ENCODE results near the gene POLD4. TPM values are rescaled to one million over a fixed set of nuclear protein-coding genes. Genes with fewer than 3 reads are reported as not detected.

The POLD4 gene
- total and polyA plus RNA-seq, 7 experiments from 2014 or later = 59.9 to 116 (median 95.1) TPM

GRCh38 chr11:67311051-67311555, 42.2 kb downstream of the POLD4 start:
- DNase-seq (no peak), ATAC-seq (no peak)
- ChIA-PET POLR2A (interaction anchor here (1.0 to 2.5 kb wide), 4 partner anchors 8 to 49 kb away, joined by 3 to 8 read pairs (median 5); partner anchors contain the start of gene SSH3), CTCF (interaction anchor here (0.7 to 1.2 kb wide), 2 partner anchors 9 to 40 kb away, joined by 3 read pairs; no protein-coding TSS in a partner anchor)
- Histone ChIP-seq H3K27ac (ENCODE audit: low read depth, low read length) (peak overlapping the region; percentile 63), H3K4me3 (ENCODE audit: low read length) (no peak overlapping the region), H3K4me1 (ENCODE audit: control insufficient read depth in 2 of 2, insufficient read depth in 2 of 2, low read length in 2 of 2) (peaks cover 14 to 23% of the 10 kb centered on the region in 2 donors), H3K36me3 (ENCODE audit: control insufficient read depth in 2 of 3, insufficient read depth in 3 of 3, low read length in 3 of 3) (peaks cover 0 to 4% (median 0%) of the 10 kb centered on the region in 3 experiments), H3K27me3 (ENCODE audit: control insufficient read depth in 2 of 2, insufficient read depth in 2 of 2, low read length in 2 of 2) (no peaks in the 10 kb centered on the region), H3K9me3 (ENCODE audit: control insufficient read depth in 2 of 3, low read length in 3 of 3) (no peaks in the 10 kb centered on the region)
- no peaks in the 10 kb centered on the region for H3K27me3 Mint-ChIP-seq
- H3K4me3 Mint-ChIP-seq = no peak overlapping the region
- intact Hi-C loops (cut with micrococcal nuclease) = no loop called here
- peaks cover 0 to 1% (median 0%) of the 10 kb centered on the region in 5 donors for H3K36me3 Mint-ChIP-seq
- no peaks in the 10 kb centered on the region for H3K9me3 Mint-ChIP-seq
- H3K27ac Mint-ChIP-seq = peak overlapping the region in 4 of 9 donors; percentile 62 to 93 (median 82)
- peaks cover 26 to 45% (median 35%) of the 10 kb centered on the region in 7 donors for H3K4me1 Mint-ChIP-seq

- no peaks in the 10 kb centered on the region for H3K27me3 ChIP-seq (ENCODE audit: control insufficient read depth in 2 of 2, insufficient read depth in 2 of 2, low read length in 2 of 2)
- peaks cover 0 to 1% (median 0%) of the 10 kb centered on the region in 5 donors for H3K36me3 Mint-ChIP-seq
- H3K4me1 ChIP-seq (ENCODE audit: control insufficient read depth in 2 of 2, insufficient read depth in 2 of 2, low read length in 2 of 2) = peaks cover 14 to 23% of the 10 kb centered on the region in 2 donors
- H3K4me3 Mint-ChIP-seq = no peak overlapping the region
- H3K9me3 ChIP-seq (ENCODE audit: control insufficient read depth in 2 of 3, low read length in 3 of 3) = no peaks in the 10 kb centered on the region
- DNase-seq (no peak), ATAC-seq (no peak)
- no peak overlapping the region for H3K27ac ChIP-seq (ENCODE audit: low read depth, low read length)
- intact Hi-C loops (cut with micrococcal nuclease) = no loop called here
- ChIA-PET CTCF (interaction anchor here (0.6 to 1.2 kb wide), 2 partner anchors 19 to 41 kb away, joined by 3 read pairs; no protein-coding TSS in a partner anchor), POLR2A (interaction anchor here (0.7 to 2.5 kb wide), 4 partner anchors 17 to 49 kb away, joined by 3 to 8 read pairs (median 4); no protein-coding TSS in a partner anchor)
- H3K4me1 Mint-ChIP-seq = peaks cover 26 to 41% (median 33%) of the 10 kb centered on the region in 7 donors
- H3K36me3 ChIP-seq (ENCODE audit: control insufficient read depth in 2 of 3, insufficient read depth in 3 of 3, low read length in 3 of 3) = peaks cover 0 to 4% (median 0%) of the 10 kb centered on the region in 3 experiments
- peak overlapping the region in 3 of 9 donors; percentile 9 to 93 (median 81) for H3K27ac Mint-ChIP-seq
- no peak overlapping the region for H3K4me3 ChIP-seq (ENCODE audit: low read length)
- H3K9me3 Mint-ChIP-seq = no peaks in the 10 kb centered on the region
- H3K27me3 Mint-ChIP-seq = no peaks in the 10 kb centered on the region
Measured at GRCh38 chr11:67310246-67311050, 42.9 kb downstream of the POLD4 start.

- H3K36me3 Mint-ChIP-seq = peaks cover 0 to 1% (median 0%) of the 10 kb centered on the region in 5 donors
- CTCF ChIA-PET = no interaction called here
- no peak for DNase-seq
- H3K4me1 Mint-ChIP-seq = peaks cover 28 to 37% (median 31%) of the 10 kb centered on the region in 7 donors
- no peaks in the 10 kb centered on the region for H3K9me3 ChIP-seq (ENCODE audit: control insufficient read depth in 2 of 3, low read length in 3 of 3)
- peaks cover 0 to 4% (median 0%) of the 10 kb centered on the region in 3 experiments for H3K36me3 ChIP-seq (ENCODE audit: control insufficient read depth in 2 of 3, insufficient read depth in 3 of 3, low read length in 3 of 3)
- no peaks in the 10 kb centered on the region for H3K27me3 Mint-ChIP-seq
- H3K27me3 ChIP-seq (ENCODE audit: control insufficient read depth in 2 of 2, insufficient read depth in 2 of 2, low read length in 2 of 2) = no peaks in the 10 kb centered on the region
- peak overlapping the region in 2 of 9 donors; percentile 24 to 81 for H3K27ac Mint-ChIP-seq
- H3K4me3 ChIP-seq (ENCODE audit: low read length) = no peak overlapping the region
- H3K27ac ChIP-seq (ENCODE audit: low read depth, low read length) = no peak overlapping the region
- no peaks in the 10 kb centered on the region for H3K9me3 Mint-ChIP-seq
- intact Hi-C loops (cut with micrococcal nuclease) = no loop called here
- H3K4me1 ChIP-seq (ENCODE audit: control insufficient read depth in 2 of 2, insufficient read depth in 2 of 2, low read length in 2 of 2) = peaks cover 16 to 23% of the 10 kb centered on the region in 2 donors
- no peak for ATAC-seq
- POLR2A ChIA-PET = interaction anchor here (0.8 to 2.5 kb wide), 2 partner anchors 42 to 43 kb away, joined by 3 to 8 read pairs; no protein-coding TSS in a partner anchor
- no peak overlapping the region for H3K4me3 Mint-ChIP-seq
Measured at GRCh38 chr11:67309661-67310061, 43.7 kb downstream of the POLD4 start.

- H3K4me3 ChIP-seq (ENCODE audit: low read length) = no peak overlapping the region
- no peaks in the 10 kb centered on the region for H3K9me3 Mint-ChIP-seq
- CTCF ChIA-PET = no interaction called here
- intact Hi-C loops (cut with micrococcal nuclease) = no loop called here
- H3K4me1 ChIP-seq (ENCODE audit: control insufficient read depth in 2 of 2, insufficient read depth in 2 of 2, low read length in 2 of 2) = peaks cover 21 to 27% of the 10 kb centered on the region in 2 donors
- no peaks in the 10 kb centered on the region for H3K27me3 ChIP-seq (ENCODE audit: control insufficient read depth in 2 of 2, insufficient read depth in 2 of 2, low read length in 2 of 2)
- POLR2A ChIA-PET = interaction anchor here (0.8 to 2.5 kb wide), 3 partner anchors 15 to 41 kb away, joined by 3 to 8 read pairs (median 3); no protein-coding TSS in a partner anchor
- H3K36me3 Mint-ChIP-seq = peaks cover 0 to 1% (median 0%) of the 10 kb centered on the region in 5 donors
- no peak for DNase-seq
- no peak overlapping the region for H3K27ac ChIP-seq (ENCODE audit: low read depth, low read length)
- H3K27ac Mint-ChIP-seq = peak overlapping the region in 1 of 9 donors; percentile 24
- peaks cover 24 to 37% (median 31%) of the 10 kb centered on the region in 7 donors for H3K4me1 Mint-ChIP-seq
- peaks cover 0 to 4% (median 0%) of the 10 kb centered on the region in 3 experiments for H3K36me3 ChIP-seq (ENCODE audit: control insufficient read depth in 2 of 3, insufficient read depth in 3 of 3, low read length in 3 of 3)
- H3K9me3 ChIP-seq (ENCODE audit: control insufficient read depth in 2 of 3, low read length in 3 of 3) = no peaks in the 10 kb centered on the region
- H3K4me3 Mint-ChIP-seq = no peak overlapping the region
- ATAC-seq = no peak
- no peaks in the 10 kb centered on the region for H3K27me3 Mint-ChIP-seq
Measured at GRCh38 chr11:67309166-67309565, 44.2 kb downstream of the POLD4 start.

GRCh38 chr11:67308031-67308866, 45.1 kb downstream of the POLD4 start:
- H3K36me3 Mint-ChIP-seq = peaks cover 0 to 1% (median 0%) of the 10 kb centered on the region in 5 donors
- H3K4me1 Mint-ChIP-seq = peaks cover 18 to 29% (median 24%) of the 10 kb centered on the region in 7 donors
- peaks cover 20 to 24% of the 10 kb centered on the region in 2 donors for H3K4me1 ChIP-seq (ENCODE audit: control insufficient read depth in 2 of 2, insufficient read depth in 2 of 2, low read length in 2 of 2)
- H3K4me3 ChIP-seq (ENCODE audit: low read length) = no peak overlapping the region
- intact Hi-C loops (cut with micrococcal nuclease) = no loop called here
- no peak overlapping the region for H3K27ac Mint-ChIP-seq
- ChIA-PET CTCF (interaction anchor here (0.8 kb wide), 1 partner anchor 37 kb away, joined by 3 read pairs; no protein-coding TSS in a partner anchor), POLR2A (interaction anchor here (0.8 to 10.1 kb wide), 5 partner anchors 14 to 41 kb away, joined by 3 to 124 read pairs (median 3); partner anchors contain the start of gene ANKRD13D)
- peaks cover 0 to 4% (median 0%) of the 10 kb centered on the region in 3 experiments for H3K36me3 ChIP-seq (ENCODE audit: control insufficient read depth in 2 of 3, insufficient read depth in 3 of 3, low read length in 3 of 3)
- no peaks in the 10 kb centered on the region for H3K9me3 ChIP-seq (ENCODE audit: control insufficient read depth in 2 of 3, low read length in 3 of 3)
- no peak overlapping the region for H3K4me3 Mint-ChIP-seq
- no peaks in the 10 kb centered on the region for H3K27me3 ChIP-seq (ENCODE audit: control insufficient read depth in 2 of 2, insufficient read depth in 2 of 2, low read length in 2 of 2)
- no peaks in the 10 kb centered on the region for H3K27me3 Mint-ChIP-seq
- DNase-seq = no peak
- ATAC-seq = no peak
- no peaks in the 10 kb centered on the region for H3K9me3 Mint-ChIP-seq
- no peak overlapping the region for H3K27ac ChIP-seq (ENCODE audit: low read depth, low read length)

Measured in naive thymus-derived CD4-positive, alpha-beta T cell (primary cell).